BLaER1 (cell line): ENCODE measurements around the gene DNASE1L1.

Experiments
- H3K27ac ChIP-seq: shearing (Covaris generic); formaldehyde crosslinking; 2 replicates; pipeline ENCODE4 v1.8.1; 2022
- H3K27me3 ChIP-seq: shearing (Covaris generic); formaldehyde crosslinking; 2 replicates; pipeline ENCODE4 v1.8.1; 2022
- H3K36me3 ChIP-seq: shearing (Covaris generic); formaldehyde crosslinking; 2 replicates; pipeline ENCODE4 v1.8.1; 2022
- H3K4me1 ChIP-seq: shearing (Covaris generic); formaldehyde crosslinking; 2 replicates; pipeline ENCODE4 v1.8.1; 2022
- H3K4me2 ChIP-seq: shearing (Covaris generic); formaldehyde crosslinking; 2 replicates; pipeline ENCODE4 v1.8.1; 2022
- H3K4me3 ChIP-seq: shearing (Covaris generic); formaldehyde crosslinking; 2 replicates; pipeline ENCODE4 v1.8.1; 2022
- H3K9ac ChIP-seq: shearing (Covaris generic); formaldehyde crosslinking; 2 replicates; pipeline ENCODE4 v1.8.1; 2022
- H3K9me3 ChIP-seq: shearing (Covaris generic); formaldehyde crosslinking; 2 replicates; pipeline ENCODE4 v1.8.1; 2022
- H4K20me1 ChIP-seq: shearing (Covaris generic); formaldehyde crosslinking; 2 replicates; pipeline ENCODE4 v1.8.1; 2022
- Cebpa-rat ChIP-seq: shearing (Covaris generic); IDR thresholded peaks from 2 replicates; pipeline ENCODE4 v1.8.1; 2022

The DNASE1L1 gene, protein sequence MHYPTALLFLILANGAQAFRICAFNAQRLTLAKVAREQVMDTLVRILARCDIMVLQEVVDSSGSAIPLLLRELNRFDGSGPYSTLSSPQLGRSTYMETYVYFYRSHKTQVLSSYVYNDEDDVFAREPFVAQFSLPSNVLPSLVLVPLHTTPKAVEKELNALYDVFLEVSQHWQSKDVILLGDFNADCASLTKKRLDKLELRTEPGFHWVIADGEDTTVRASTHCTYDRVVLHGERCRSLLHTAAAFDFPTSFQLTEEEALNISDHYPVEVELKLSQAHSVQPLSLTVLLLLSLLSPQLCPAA

DNA sequence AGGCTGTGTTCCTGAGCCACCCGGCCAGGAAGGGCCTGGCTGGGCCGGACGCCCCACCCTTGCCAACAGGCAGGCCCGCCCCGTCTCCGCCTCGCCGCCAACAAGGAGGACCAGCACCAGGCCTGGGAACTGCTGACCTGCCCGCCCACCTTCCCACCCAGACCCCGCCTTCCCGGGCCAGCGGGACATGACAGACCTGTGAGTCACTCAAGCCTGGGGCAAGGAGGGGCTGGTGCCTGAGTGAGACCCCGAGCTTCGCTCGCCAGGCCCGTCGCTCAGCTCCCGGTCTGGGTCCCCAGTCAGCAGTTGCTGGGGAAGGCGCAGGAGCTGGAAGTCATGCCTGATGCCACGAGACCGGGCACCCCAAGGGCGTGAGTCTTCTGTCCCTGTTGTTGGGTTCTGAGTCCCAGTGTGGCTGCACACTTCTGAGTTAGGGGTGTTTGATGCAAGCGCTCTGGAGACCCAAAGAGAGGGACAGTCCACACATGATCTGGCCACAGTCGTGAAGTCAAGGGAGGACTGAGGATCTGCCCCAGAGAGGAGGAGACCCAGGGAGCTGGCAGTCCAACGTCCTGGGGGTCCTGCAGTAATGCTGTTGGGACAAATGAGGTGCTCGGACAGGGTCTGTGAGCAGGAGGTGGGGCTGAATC is at the start of gene DNASE1L1:
TSS of gene DNASE1L1 (minus strand) at position 33 of the 650 bp plus-strand sequence. CDS start 3,686 bp downstream, outside the sequence.
- TF ChIP-seq Cebpa-rat, result no peak
- peak within 1 kb of the TSS; percentile 67 for H3K27ac ChIP-seq
- H3K36me3 ChIP-seq, result peaks cover 9% of the 10 kb centered on the region; the same call in 1 of the 2 replicates
- H3K27me3 ChIP-seq, result 0 out of 2 replicates have a peak, but pooled peaks cover 5% of the 10 kb centered on the region
- H3K4me3 ChIP-seq, result peak within 1 kb of the TSS; percentile 65
- peak within 1 kb of the TSS; percentile 84 for H3K4me2 ChIP-seq
- peak within 1 kb of the TSS; percentile 75 for H3K9ac ChIP-seq
- H3K9me3 ChIP-seq, result peaks cover 11% of the 10 kb centered on the region
- H3K4me1 ChIP-seq, result peaks cover 37% of the 10 kb centered on the region
- no peaks in the 10 kb centered on the region for H4K20me1 ChIP-seq

DNA sequence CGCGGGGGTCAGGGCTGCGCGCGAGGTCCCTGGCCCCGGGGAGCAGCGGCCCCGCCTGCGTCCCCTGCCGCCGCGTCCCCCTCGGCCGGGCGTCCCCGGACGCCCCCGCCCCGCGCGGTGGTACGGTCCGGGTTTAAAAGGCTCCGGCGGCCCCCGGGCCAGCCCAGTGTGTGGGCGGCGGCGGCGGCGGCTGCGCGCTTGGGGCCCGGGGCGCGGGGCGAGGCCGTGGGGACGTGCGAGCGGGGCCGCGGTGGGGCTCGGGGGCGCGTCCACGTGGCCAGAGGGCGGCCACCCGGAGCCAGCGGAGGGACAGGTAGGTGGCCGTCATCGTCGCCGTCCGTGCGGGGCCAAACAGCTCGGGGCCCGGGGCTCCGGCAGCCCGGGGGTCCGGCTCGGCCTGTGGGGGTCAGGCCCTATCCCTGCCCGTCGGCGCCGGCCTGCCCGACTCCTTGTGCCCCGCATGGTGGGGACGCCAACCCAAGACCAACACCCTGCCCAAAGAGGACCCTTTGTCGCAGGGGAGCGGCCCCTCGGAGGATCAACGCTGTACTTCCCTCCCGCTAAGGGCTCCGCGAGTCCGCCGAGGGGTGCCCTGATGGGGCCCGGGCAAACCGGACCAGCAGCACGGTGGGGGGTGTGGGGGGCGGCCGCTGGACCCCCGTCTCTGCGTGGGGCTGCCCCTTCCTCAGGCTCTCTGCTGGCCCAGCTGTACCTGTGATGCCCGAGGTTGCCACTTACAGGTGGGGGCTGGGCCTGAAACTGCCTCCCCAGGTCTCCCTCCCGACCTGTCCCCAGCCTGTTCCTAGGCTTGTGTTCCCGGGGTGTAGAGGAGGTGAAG is 49.3 kb upstream of the DNASE1L1 start, which contains the start of gene PLXNA3:
TSS of gene PLXNA3 (plus strand) at position 166 of the 838 bp plus-strand sequence. CDS start 1,903 bp downstream, outside the sequence.
- H3K9me3 ChIP-seq, result 0 out of 2 replicates have a peak, but pooled peaks cover 12% of the 10 kb centered on the region
- H3K4me2 ChIP-seq, result peak within 1 kb of the TSS; percentile 87
- peaks cover 32% of the 10 kb centered on the region for H3K36me3 ChIP-seq
- peak within 1 kb of the TSS; percentile 79 for H3K4me3 ChIP-seq
- H3K27ac ChIP-seq, result peak within 1 kb of the TSS; percentile 92
- peaks cover 45% of the 10 kb centered on the region for H4K20me1 ChIP-seq
- peaks cover 5% of the 10 kb centered on the region; the same call in 1 of the 2 replicates for H3K27me3 ChIP-seq
- H3K4me1 ChIP-seq, result peaks cover 16% of the 10 kb centered on the region
- H3K9ac ChIP-seq, result peak within 1 kb of the TSS; percentile 87
- no peak for TF ChIP-seq Cebpa-rat

DNA sequence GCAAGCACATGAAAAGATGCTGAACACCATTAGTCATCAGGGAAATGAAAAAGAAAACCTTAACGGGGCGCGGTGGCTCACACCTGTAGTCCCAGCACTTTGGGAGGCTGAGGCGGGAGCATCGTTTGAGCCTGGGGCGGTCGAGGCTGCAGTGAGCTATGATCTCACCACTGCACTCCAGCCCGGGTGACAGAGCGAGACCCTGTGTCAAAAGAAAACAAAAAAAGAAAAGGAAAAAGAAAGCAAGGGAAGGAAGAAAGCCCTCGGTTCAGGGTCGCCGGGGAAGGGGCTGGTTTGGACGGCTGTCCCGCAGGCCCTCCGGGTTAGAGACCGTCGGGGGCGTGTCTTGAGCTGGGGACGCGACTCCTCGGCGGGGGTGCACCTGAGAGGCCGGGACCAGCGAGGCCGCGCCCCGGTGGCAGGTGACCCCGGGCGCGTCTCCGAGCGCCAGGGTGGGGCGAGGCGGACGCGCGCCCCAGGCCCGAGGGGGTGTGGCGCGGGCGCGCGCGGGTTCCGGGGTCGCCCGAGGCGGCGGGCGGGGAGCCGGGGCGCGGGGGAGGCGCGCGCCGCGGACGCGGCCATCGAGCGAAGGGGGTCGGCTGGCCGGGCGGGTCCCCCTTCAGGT is 48.5 kb upstream of the DNASE1L1 start:
- Histone ChIP-seq H3K4me3 (peak overlapping the region; percentile 79), H3K36me3 (peaks cover 28% of the 10 kb centered on the region), H3K4me2 (peak overlapping the region; percentile 87), H4K20me1 (peaks cover 40% of the 10 kb centered on the region), H3K9ac (peak overlapping the region; percentile 87), H3K27me3 (peaks cover 13% of the 10 kb centered on the region), H3K4me1 (peaks cover 16% of the 10 kb centered on the region), H3K9me3 (0 out of 2 replicates have a peak, but pooled peaks cover 12% of the 10 kb centered on the region), H3K27ac (peak overlapping the region; percentile 92)
- no peak for TF ChIP-seq Cebpa-rat

DNA sequence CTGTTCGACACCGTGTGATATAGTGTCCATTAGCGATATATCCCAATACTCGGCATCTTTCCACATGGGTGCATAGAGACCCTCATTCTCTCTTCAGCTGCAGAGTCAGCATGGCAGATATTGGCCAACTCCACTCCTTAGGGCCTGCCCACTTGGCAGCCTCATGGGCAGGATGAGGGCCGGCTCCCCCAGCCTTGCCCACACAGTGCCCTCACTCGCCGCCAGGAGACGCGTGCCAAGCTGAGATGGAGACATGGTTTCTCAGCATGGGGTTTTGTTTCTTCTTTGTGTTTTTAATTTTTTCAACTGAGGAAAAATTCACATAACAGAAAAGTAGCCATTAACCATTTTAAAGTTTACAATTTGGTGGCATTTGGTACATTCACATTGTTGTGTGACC is 43.8 kb upstream of the DNASE1L1 start:
- Histone ChIP-seq H3K27ac (no peak overlapping the region), H3K4me2 (no peak overlapping the region), H3K36me3 (peaks cover 35% of the 10 kb centered on the region), H3K4me1 (no peaks in the 10 kb centered on the region), H3K9me3 (0 out of 2 replicates have a peak, but pooled peaks cover 7% of the 10 kb centered on the region), H3K9ac (no peak overlapping the region), H4K20me1 (peaks cover 15% of the 10 kb centered on the region; the same call in 1 of the 2 replicates), H3K27me3 (peaks cover 48% of the 10 kb centered on the region), H3K4me3 (no peak overlapping the region)
- no peak for TF ChIP-seq Cebpa-rat

DNA sequence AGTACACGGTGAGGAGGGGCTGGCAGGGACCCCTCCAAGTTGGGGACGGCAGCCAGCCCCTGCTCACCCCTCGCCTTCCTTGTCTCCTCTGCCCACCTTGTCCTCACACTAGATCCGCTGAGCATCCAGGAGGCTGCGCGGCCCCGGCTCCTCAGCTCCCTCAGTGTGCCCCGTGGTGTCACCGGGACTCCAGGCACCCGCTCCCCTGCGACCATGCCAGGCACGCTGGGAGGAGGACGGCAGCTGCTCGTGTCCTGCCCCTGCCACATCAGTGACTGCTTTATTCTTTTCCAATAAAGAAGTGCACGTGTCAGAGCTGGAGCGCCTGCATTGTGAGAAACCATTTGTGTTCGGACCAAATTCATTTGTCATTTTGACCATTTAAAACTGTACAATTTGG is 41.3 kb upstream of the DNASE1L1 start:
- no peak overlapping the region for H3K9ac ChIP-seq
- peaks cover 47% of the 10 kb centered on the region for H3K36me3 ChIP-seq
- no peak overlapping the region for H3K4me2 ChIP-seq
- H3K27ac ChIP-seq, result no peak overlapping the region
- 0 out of 2 replicates have a peak, but pooled peaks cover 3% of the 10 kb centered on the region for H3K9me3 ChIP-seq
- TF ChIP-seq Cebpa-rat, result no peak
- no peak overlapping the region for H3K4me3 ChIP-seq
- H3K4me1 ChIP-seq, result no peaks in the 10 kb centered on the region; the same call in 1 of the 2 replicates
- H3K27me3 ChIP-seq, result peaks cover 70% of the 10 kb centered on the region
- H4K20me1 ChIP-seq, result peaks cover 20% of the 10 kb centered on the region; the same call in 1 of the 2 replicates

DNA sequence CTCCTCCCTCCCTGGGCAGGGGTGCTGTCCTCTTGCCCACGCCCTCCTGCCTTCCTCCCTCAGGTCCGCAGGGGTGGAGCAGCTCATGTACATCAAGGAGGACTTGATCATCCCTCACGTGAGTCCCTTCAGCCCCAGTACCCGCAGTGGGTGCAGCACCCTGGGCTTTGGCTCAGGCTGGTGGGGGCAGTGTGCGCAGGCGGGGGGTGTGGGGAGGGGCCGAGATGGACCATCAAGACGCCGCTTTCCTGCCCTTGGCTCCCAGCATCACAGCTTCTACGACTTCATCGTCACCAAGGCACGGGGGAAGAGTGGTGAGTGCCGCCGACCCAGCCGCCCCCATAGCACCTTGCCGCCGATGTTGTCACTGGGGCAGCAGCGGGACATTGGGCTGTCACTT is 40.6 kb upstream of the DNASE1L1 start:
- Histone ChIP-seq H3K36me3 (peaks cover 47% of the 10 kb centered on the region), H3K27ac (no peak overlapping the region), H3K4me3 (no peak overlapping the region), H3K4me2 (no peak overlapping the region), H3K9ac (no peak overlapping the region), H3K27me3 (peaks cover 70% of the 10 kb centered on the region), H3K4me1 (peaks cover 6% of the 10 kb centered on the region), H4K20me1 (peaks cover 27% of the 10 kb centered on the region; the same call in 1 of the 2 replicates), H3K9me3 (peaks cover 5% of the 10 kb centered on the region; the same call in 1 of the 2 replicates)
- no peak for TF ChIP-seq Cebpa-rat

DNA sequence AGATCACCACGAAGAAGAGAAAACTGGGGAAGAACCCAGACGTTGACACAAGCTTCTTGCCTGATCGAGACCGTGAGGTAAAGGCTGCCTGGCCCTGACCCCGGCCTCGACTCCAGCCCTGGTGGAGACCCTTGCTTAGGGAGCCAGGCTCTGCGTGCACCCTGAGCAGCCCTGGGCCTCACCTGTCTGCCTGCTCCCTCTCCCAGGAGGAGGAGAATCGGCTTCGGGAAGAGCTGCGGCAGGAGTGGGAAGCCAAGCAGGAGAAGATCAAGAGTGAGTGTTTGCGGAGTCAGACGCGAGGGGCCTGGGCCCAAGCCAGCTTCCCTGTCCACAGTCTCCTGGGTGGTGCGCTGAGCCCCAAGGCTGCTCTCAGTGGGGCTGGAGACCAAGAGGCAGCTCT is 39.4 kb upstream of the DNASE1L1 start:
- Histone ChIP-seq H3K4me1 (peaks cover 10% of the 10 kb centered on the region), H4K20me1 (peaks cover 33% of the 10 kb centered on the region; the same call in 1 of the 2 replicates), H3K9ac (no peak overlapping the region), H3K27me3 (peaks cover 70% of the 10 kb centered on the region), H3K4me2 (no peak overlapping the region), H3K9me3 (peaks cover 7% of the 10 kb centered on the region; the same call in 1 of the 2 replicates), H3K27ac (no peak overlapping the region), H3K4me3 (no peak overlapping the region), H3K36me3 (peaks cover 47% of the 10 kb centered on the region)
- TF ChIP-seq Cebpa-rat, result no peak

DNA sequence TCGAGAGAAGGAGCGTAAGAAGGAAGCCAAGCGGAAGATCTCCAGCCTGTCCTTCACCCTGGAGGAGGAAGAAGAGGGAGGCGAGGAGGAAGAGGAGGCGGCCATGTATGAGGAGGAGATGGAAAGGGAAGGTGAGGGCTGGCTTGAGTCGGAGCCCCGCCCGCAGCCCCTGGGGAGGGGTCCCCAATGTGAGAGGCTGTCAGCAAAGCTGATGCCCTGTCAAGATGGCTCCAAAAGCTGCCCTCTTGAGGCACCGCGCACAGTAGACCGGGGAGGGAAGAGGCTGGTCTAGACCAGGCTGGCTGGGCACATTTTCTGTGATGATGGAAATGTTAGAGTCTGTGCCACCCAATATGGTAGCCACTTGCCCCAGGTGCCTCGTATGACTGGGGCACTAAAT is 37.4 kb upstream of the DNASE1L1 start:
- peaks cover 7% of the 10 kb centered on the region; the same call in 1 of the 2 replicates for H3K9me3 ChIP-seq
- H3K4me1 ChIP-seq, result peaks cover 10% of the 10 kb centered on the region
- no peak overlapping the region for H3K4me2 ChIP-seq
- H3K27me3 ChIP-seq, result peaks cover 60% of the 10 kb centered on the region
- H4K20me1 ChIP-seq, result peaks cover 46% of the 10 kb centered on the region; the same call in 1 of the 2 replicates
- no peak overlapping the region for H3K4me3 ChIP-seq
- H3K9ac ChIP-seq, result no peak overlapping the region
- peaks cover 54% of the 10 kb centered on the region for H3K36me3 ChIP-seq
- TF ChIP-seq Cebpa-rat, result no peak
- no peak overlapping the region for H3K27ac ChIP-seq

DNA sequence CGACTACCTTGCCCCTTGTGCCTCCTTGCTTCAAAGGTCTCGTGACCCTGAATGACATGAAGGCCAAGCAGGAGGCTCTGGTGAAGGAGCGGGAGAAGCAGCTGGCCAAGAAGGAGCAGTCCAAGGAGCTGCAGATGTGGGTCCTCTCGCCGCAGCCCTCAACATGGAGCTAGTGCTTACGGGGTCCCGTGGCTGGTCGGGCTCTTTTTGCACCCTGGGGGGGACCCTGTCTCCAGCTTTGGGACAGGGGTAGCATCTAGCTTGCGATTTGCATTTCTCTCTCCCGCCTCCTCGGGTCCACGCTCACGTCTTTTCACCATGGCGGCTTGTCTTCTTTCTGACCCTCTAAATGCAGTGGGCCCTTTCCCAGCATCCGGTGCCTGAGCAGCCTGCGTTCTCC is 36.7 kb upstream of the DNASE1L1 start:
- Histone ChIP-seq H4K20me1 (peaks cover 44% of the 10 kb centered on the region), H3K9ac (no peak overlapping the region), H3K9me3 (peaks cover 8% of the 10 kb centered on the region; the same call in 1 of the 2 replicates), H3K27me3 (peaks cover 55% of the 10 kb centered on the region), H3K27ac (no peak overlapping the region), H3K4me2 (no peak overlapping the region), H3K36me3 (peaks cover 56% of the 10 kb centered on the region), H3K4me1 (peaks cover 10% of the 10 kb centered on the region), H3K4me3 (no peak overlapping the region)
- TF ChIP-seq Cebpa-rat, result no peak
